ENCODE results near the gene PDXK. TPM values are rescaled to one million over a fixed set of nuclear protein-coding genes. Genes with fewer than 3 reads are reported as not detected.

The PDXK gene
- total and polyA plus RNA-seq, 2 of the 13 experiments (the other 11 are each of a cell fraction or from before 2014, with no cell fraction given) = 114 to 184 TPM

- TF ChIP-seq, protein P1, sequence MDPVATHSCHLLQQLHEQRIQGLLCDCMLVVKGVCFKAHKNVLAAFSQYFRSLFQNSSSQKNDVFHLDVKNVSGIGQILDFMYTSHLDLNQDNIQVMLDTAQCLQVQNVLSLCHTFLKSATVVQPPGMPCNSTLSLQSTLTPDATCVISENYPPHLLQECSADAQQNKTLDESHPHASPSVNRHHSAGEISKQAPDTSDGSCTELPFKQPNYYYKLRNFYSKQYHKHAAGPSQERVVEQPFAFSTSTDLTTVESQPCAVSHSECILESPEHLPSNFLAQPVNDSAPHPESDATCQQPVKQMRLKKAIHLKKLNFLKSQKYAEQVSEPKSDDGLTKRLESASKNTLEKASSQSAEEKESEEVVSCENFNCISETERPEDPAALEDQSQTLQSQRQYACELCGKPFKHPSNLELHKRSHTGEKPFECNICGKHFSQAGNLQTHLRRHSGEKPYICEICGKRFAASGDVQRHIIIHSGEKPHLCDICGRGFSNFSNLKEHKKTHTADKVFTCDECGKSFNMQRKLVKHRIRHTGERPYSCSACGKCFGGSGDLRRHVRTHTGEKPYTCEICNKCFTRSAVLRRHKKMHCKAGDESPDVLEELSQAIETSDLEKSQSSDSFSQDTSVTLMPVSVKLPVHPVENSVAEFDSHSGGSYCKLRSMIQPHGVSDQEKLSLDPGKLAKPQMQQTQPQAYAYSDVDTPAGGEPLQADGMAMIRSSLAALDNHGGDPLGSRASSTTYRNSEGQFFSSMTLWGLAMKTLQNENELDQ (CRISPR knock-in tag; IDR thresholded peaks at IDR 0.05; ENCODE audit: borderline replicate concordance) = no peak
- TF ChIP-seq FOXJ3 (CRISPR knock-in tag; IDR thresholded peaks at IDR 0.05; ENCODE audit: borderline replicate concordance) (no peak), ZNF260 (CRISPR knock-in tag; IDR thresholded peaks at IDR 0.05; ENCODE audit: borderline replicate concordance, low read depth) (no peak), GABPB1 (CRISPR knock-in tag; IDR thresholded peaks at IDR 0.05) (no peak; the same call in 1 of the 2 replicates), ZNF616 (CRISPR knock-in tag; IDR thresholded peaks at IDR 0.05; ENCODE audit: low read depth) (no peak), STAT5B (CRISPR knock-in tag; IDR thresholded peaks at IDR 0.05) (no peak), ZBTB43 (CRISPR knock-in tag; conservative IDR thresholded peaks at IDR 0.05) (no peak), ZNF512 (CRISPR knock-in tag; IDR thresholded peaks at IDR 0.05) (no peak), ZSCAN22 (CRISPR knock-in tag; IDR thresholded peaks at IDR 0.05) (no peak), SYNCRIP (IDR thresholded peaks at IDR 0.05; ENCODE audit: insufficient read depth, low read depth, low read length) (no peak), SSRP1 (CRISPR knock-in tag; IDR thresholded peaks at IDR 0.05) (no peak), CAMTA2 (CRISPR knock-in tag; IDR thresholded peaks at IDR 0.05; ENCODE audit: borderline replicate concordance) (0 out of 2 replicates have a peak, but pooled peaks have one; percentile 73), MYNN (CRISPR knock-in tag; IDR thresholded peaks at IDR 0.05; ENCODE audit: low read depth) (no peak), CREM (IDR thresholded peaks at IDR 0.05) (no peak), CREM (CRISPR knock-in tag; IDR thresholded peaks at IDR 0.05) (no peak), ZNF3 (CRISPR knock-in tag; IDR thresholded peaks at IDR 0.05) (no peak), ELF3 (CRISPR knock-in tag; IDR thresholded peaks at IDR 0.05) (no peak), U2AF1 (optimal IDR thresholded peaks at IDR 0.05; ENCODE audit: low read depth, low read length) (no peak), MIER2 (CRISPR knock-in tag; IDR thresholded peaks at IDR 0.05) (no peak), MAFK (conservative IDR thresholded peaks at IDR 0.05 in 1 of 2, IDR thresholded peaks at IDR 0.05 in 1 of 2; ENCODE audit: low read length in 2 of 2) (no peak)
- TF ChIP-seq, protein P2, sequence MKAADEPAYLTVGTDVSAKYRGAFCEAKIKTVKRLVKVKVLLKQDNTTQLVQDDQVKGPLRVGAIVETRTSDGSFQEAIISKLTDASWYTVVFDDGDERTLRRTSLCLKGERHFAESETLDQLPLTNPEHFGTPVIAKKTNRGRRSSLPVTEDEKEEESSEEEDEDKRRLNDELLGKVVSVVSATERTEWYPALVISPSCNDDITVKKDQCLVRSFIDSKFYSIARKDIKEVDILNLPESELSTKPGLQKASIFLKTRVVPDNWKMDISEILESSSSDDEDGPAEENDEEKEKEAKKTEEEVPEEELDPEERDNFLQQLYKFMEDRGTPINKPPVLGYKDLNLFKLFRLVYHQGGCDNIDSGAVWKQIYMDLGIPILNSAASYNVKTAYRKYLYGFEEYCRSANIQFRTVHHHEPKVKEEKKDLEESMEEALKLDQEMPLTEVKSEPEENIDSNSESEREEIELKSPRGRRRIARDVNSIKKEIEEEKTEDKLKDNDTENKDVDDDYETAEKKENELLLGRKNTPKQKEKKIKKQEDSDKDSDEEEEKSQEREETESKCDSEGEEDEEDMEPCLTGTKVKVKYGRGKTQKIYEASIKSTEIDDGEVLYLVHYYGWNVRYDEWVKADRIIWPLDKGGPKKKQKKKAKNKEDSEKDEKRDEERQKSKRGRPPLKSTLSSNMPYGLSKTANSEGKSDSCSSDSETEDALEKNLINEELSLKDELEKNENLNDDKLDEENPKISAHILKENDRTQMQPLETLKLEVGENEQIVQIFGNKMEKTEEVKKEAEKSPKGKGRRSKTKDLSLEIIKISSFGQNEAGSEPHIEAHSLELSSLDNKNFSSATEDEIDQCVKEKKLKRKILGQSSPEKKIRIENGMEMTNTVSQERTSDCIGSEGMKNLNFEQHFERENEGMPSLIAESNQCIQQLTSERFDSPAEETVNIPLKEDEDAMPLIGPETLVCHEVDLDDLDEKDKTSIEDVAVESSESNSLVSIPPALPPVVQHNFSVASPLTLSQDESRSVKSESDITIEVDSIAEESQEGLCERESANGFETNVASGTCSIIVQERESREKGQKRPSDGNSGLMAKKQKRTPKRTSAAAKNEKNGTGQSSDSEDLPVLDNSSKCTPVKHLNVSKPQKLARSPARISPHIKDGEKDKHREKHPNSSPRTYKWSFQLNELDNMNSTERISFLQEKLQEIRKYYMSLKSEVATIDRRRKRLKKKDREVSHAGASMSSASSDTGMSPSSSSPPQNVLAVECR (CRISPR knock-in tag; IDR thresholded peaks at IDR 0.05; ENCODE audit: borderline replicate concordance) = peak; percentile 31
Measured at GRCh38 chr21:43810505-43811261, 91.8 kb downstream of the PDXK start (continued).

Measured in HepG2 (cell line).